Inflammatory macrophage treated with lipopolysaccharide for 1 hour (primary cell): Measurements from ENCODE around the gene DRG2.

Experiments used
- DNase-seq, 2 donors: peaks; one replicate each; pipeline ENCODE4 v3.0.0-alpha.2; 2020 to 2022

DRG2 gene

DNA sequence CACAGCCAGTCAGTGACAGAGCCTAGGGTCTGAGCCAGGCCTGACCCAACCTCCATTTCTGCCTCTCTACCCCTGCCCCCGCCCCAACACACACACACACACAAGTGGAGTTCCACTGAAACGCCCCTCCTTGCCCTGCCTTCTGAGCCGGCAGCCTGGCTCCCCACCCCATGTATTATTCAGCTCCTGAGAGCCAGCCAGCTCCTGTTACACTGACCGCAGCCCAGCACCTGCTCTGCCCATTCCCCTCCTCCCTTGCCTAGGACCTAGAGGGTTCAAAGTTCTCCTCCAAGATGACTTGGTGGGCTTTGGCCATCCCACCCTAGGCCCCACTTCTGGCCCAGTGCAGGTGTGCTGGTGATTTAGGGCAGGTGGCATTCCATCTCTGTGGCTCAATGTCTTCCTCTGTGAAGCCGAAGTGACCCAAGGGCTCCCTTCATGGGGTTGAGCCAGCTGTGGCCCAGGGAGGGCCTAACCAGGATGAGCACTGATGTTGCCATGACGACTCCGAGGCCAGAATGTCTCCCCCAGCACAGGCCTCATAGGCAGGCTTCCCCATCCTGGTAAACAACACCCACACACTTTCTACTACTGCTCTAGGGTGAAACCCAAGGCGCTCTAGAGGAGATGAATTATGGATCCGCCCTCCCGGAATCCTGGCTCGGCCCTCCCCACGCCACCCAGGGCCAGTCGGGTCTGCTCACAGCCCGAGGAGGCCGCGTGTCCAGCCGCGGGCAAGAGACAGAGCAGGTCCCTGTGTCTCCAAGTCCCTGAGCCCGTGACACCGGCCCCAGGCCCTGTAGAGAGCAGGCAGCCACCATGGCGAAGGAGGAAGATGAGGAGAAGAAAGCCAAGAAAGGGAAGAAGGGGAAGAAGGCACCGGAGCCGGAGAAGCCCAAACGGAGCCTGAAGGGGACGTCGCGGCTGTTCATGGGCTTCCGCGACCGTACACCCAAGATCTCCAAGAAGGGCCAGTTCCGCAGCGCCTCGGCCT, 30.5 kb downstream of the DRG2 start:
- DNase-seq, result no peak

GRCh38 chr17:18119166-18119745, 31.5 kb downstream of the DRG2 start:
- DNase-seq, result no peak

DNA sequence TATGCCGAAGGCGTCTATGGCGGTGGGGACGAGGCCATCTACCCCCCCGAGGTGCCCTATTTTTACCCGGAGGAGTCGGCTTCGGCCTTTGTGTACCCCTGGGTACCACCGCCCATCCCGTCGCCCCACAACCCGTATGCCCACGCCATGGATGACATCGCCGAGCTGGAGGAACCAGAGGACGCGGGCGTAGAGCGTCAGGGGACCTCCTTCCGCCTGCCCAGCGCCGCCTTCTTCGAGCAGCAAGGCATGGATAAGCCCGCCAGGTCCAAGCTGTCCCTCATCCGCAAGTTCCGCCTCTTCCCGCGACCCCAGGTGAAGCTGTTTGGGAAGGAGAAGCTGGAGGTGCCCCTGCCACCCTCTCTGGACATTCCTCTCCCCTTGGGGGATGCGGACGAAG, 32.2 kb downstream of the DRG2 start:
- DNase-seq, result no peak

- no peak for DNase-seq
Measured at GRCh38 chr17:18120461-18121017, 32.8 kb downstream of the DRG2 start.

GRCh38 chr17:18121144-18121910, 33.6 kb downstream of the DRG2 start:
- DNase-seq, result no peak

DNA sequence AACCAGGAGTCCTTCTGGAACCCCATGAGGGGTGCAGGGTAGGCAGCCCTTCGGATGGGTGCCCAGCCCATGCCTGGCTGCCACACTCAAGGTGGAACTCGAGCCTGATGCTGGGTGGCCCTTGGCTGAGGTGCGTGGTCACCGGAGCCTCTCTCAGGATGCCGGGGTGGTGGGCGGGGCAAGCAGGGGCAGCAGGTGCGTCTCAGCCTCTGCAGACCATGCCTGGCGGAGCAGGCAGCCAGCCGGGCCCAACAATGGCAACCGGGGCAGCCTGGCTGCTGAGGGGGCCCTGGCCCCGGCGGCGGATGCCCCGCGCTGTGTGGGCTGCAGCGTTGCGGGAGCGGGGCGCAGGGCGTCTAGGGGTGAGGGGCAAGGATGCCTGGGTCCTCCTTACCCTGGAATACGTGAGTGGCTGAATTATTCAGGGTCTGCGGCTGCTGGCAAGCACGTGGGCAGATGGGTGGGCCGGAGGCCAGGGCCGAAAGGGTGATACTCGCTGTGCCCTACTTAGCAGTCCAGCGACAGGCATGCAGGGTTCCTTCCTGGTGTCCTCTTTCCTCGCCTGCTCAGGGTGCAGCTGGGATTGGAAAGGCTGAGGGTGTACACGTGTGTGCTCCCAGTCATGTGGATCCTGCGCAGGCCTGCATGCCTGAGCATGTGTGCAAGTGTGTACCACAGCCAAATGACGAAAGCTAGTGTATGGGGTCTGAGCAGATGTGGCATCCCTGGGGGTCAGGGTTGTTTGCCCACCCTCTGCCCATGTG, 35.4 kb downstream of the DRG2 start:
- DNase-seq, result no peak

- no peak for DNase-seq
Measured at GRCh38 chr17:18124345-18125126, 36.8 kb downstream of the DRG2 start.

GRCh38 chr17:18129041-18129502, 41.3 kb downstream of the DRG2 start:
- no peak for DNase-seq

DNA sequence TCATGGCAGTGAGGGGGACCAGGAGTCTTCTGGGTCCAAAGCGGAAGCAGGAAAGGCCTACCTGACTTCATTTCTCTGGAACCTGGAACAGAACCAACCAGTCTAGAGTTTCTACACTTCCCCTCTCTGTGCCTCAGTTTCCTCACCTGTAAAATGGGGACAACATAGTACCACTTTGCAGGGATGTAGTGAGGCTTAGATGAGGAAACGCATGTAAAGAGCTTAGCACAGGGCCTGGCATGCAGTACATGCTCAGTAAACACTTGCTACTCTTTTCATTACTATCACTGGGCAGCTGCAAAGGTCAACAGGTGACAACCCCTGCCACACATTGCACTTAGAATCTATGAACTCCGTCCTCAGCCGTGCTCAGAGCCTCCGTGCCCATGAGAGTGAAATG, 45.0 kb downstream of the DRG2 start:
- no peak for DNase-seq

DNA sequence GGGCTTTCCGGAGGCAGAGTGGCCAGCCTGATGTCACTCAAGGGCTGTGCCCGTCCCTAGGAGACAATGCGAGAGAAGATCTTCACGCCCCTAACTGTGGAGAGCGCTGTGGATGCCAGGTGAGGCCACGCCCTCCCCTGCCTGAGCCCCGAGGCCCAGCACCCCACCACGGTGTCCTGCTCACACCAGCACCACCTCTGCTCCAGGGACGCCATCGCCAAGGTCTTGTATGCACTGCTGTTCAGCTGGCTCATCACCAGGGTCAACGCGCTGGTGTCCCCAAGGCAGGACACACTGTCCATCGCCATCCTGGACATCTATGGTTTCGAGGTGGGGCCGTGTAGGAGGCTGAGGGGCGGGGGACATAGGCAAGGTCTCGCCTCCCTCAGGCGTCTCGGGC, 48.6 kb downstream of the DRG2 start:
- no peak for DNase-seq

DNA sequence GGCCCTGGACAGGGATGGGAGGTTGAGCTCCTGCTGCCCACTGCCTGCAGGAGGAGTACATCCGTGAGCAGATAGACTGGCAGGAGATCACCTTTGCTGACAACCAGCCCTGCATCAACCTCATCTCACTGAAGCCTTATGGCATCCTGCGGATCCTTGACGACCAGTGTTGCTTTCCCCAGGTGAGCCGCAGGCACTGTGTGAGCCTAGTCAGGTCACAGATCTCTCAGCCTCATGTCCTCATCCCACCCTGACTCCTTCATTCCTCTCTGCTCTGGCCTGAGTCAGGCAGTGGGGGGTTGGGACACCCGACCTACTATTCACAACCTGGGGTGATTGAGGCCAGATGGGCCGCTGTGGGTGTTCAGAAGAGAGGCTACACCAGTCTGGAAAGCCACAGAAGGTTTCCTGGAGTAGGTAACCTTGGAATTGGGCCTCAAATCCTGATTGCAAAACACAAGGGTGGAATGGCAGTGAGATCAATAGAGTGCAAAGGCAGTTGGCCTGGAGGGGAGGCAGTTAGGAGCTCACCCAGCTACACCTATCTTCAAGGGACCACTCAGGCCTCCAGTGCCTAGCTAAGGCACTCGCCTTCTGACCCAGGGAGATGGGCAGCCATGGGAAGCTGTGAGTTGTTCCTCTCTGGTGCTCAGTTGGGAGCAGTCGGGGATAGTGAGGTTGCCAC, 50.5 kb downstream of the DRG2 start:
- no peak for DNase-seq

- no peak for DNase-seq
Measured at GRCh38 chr17:18139092-18139491, 51.3 kb downstream of the DRG2 start.

- no peak for DNase-seq
Measured at GRCh38 chr17:18139498-18139897, 51.8 kb downstream of the DRG2 start.

DNA sequence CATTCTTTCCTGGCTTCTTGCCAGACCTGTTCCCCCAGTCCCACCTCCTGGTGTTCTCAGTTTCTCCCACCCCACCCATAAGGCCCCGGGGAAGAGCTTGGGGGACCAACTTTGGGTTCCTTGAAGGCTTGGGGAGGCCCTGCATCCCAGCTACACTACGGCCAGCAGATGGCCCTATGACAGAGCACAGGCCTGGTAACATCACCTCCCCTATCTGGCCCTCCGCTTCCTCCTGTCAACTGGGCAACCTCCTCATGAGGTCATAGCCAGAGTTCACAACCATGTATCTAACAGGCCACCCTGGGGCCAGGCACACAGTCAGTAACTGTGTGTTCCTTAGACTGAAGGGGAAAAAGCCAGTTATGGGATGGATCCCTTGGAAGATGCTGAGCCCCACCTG, 52.2 kb downstream of the DRG2 start:
- peak; percentile 14 to 17 for DNase-seq

- no peak for DNase-seq
Measured at GRCh38 chr17:18140648-18141047, 52.9 kb downstream of the DRG2 start.

DNA sequence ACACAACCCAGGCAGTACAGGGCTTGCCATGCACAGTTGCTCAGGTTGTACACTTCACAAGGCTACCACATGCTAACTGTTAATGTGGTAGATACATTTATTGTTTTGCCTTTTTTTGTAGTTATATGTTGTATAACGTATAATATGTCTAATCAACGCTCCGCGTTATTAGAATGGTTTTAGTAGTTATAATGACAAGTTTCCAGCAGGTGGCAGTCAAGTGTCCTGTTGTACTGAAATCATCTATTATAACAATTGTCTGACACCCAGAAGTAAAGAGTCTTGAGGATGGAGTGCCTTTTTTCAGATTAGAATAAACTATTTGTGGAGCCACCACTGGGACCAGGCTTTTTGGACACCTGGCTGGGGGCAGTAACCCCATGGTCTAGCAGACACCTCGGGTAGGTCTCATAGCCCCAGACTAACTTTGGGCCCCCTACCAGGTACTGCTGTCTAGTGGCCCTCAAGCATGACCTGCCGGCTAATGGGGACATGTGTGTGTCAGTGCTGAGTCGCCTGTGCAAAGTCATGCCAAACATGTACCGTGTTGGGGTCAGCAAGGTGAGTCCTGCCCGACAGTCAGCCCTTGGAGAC, 53.6 kb downstream of the DRG2 start:
- peak; percentile 33 to 89 for DNase-seq

- DNase-seq, result no peak
Measured at GRCh38 chr17:18142417-18142816, 54.7 kb downstream of the DRG2 start.

DNA sequence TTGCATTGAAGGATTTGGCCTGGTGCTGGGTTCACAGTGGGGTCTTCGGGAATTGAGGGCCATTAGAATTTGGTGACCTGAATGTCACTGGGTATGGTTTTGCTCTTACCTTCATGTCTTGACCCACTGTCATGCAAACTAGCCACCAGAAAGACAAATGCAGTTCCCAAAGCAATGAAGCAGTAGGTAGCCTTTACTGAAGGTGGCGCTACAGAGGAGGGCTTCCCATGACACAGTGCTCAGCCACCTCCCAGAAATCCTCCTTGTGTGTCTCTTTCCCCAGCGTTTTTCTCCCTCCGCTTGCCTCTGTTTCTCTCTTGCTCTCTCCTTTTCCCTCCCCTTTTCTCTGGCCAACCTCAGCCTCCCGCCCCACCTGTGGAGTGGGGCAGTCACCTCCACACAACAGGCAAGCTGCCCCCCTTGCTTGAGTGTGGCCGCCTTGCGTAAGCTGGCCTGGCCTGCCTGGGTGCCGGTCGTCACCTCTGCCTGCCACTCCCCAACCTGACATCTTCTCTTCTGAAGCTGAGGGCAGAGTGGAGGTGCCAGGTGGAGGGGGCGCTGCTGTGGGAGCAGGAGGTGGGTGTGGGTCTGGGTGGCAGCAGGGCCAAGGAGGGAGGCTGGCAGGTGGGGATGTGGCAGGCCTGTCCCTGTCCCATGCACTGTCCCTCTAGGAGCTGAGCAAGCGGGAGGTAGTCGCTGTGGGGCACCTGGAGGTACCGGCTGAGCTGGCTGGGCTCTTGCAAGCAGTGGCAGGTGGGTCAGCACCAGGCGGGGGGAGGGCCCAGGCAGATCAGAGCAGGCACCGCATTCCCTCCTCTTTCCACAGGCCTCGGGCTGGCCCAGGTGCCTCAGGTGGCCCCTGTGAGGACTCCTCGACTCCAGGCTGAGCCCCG, 55.5 kb downstream of the DRG2 start:
- DNase-seq, result peak; percentile 20 to 28

DNA sequence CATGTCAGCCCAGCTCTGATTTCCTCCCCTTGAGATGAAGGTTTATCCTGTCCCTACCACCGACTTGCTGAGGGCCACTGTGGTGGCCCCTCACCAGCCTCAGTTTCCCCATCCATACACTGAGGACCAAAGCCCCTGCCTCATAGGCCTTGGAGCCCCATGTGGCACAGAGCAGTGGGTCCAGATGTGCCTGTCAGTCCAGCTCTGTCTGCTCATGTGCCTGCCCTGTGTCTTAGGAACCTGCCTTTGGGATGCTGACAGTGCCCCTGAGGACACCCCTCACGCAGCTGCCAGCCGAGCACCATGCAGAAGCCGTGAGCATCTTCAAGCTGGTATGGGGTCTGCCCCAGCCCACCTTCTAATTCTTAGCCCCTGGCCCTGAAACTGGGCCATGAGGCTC, 56.5 kb downstream of the DRG2 start:
- DNase-seq, result no peak
